NCI-H146 treated with DMSO at 0.1 percent for 48 hours (cell line): ENCODE data around the gene ATPAF1.
"Not testable (repeated sequence)": the region's sequence is repeated elsewhere in the genome, so short reads cannot be mapped to it uniquely, and the experiment has no call there.

Experiments
- DNase-seq: peaks from one replicate; lab custom pipeline; 2025; ENCODE audit not compliant: unreplicated experiment; lab: John Stamatoyannopoulos, UW

The ATPAF1 gene

GRCh38 chr1:46667782-46668760, at the start of gene ATPAF1:
ATPAF1 (minus strand) TSS chr1:46668364; CDS start chr1:46668322, 42 bp downstream.
- DNase-seq = peak; percentile 44

GRCh38 chr1:46717654-46718053, 49.5 kb upstream of the ATPAF1 start:
- no peak for DNase-seq

- no peak for DNase-seq
Measured at GRCh38 chr1:46714976-46715375, 46.8 kb upstream of the ATPAF1 start.

GRCh38 chr1:46708121-46708520, 40.0 kb upstream of the ATPAF1 start:
- DNase-seq = no peak

- DNase-seq = no peak
Measured at GRCh38 chr1:46705408-46705807, 37.2 kb upstream of the ATPAF1 start.

GRCh38 chr1:46703927-46704641, 35.9 kb upstream of the ATPAF1 start:
- no peak for DNase-seq

- DNase-seq = no peak
Measured at GRCh38 chr1:46699666-46700065, 31.5 kb upstream of the ATPAF1 start.

- no peak for DNase-seq
Measured at GRCh38 chr1:46697053-46697452, 28.9 kb upstream of the ATPAF1 start.

GRCh38 chr1:46694676-46695075, 26.5 kb upstream of the ATPAF1 start:
- not testable (repeated sequence) for DNase-seq

- no peak for DNase-seq
Measured at GRCh38 chr1:46692811-46693770, 24.9 kb upstream of the ATPAF1 start.

- no peak for DNase-seq
Measured at GRCh38 chr1:46691997-46692790, 24.0 kb upstream of the ATPAF1 start.

GRCh38 chr1:46690931-46691421, 22.8 kb upstream of the ATPAF1 start:
- DNase-seq = no peak

- no peak for DNase-seq
Measured at GRCh38 chr1:46689897-46690296, 21.7 kb upstream of the ATPAF1 start.

GRCh38 chr1:46689356-46689755, 21.2 kb upstream of the ATPAF1 start:
- DNase-seq = peak; percentile 24

GRCh38 chr1:46687921-46688509, 19.9 kb upstream of the ATPAF1 start:
- no peak for DNase-seq

GRCh38 chr1:46687093-46687659, 19.0 kb upstream of the ATPAF1 start:
- DNase-seq = no peak

- no peak for DNase-seq
Measured at GRCh38 chr1:46686255-46686654, 18.1 kb upstream of the ATPAF1 start.

- no peak for DNase-seq
Measured at GRCh38 chr1:46684670-46685069, 16.5 kb upstream of the ATPAF1 start.

GRCh38 chr1:46682064-46682463, 13.9 kb upstream of the ATPAF1 start:
- DNase-seq = no peak
